HepG2 (cell line): ENCODE results near the gene ST6GALNAC6.

ENCODE experiments used
- CTCF ChIP-seq: sonication (generic); formaldehyde crosslinking; IDR thresholded peaks from 2 replicates; pipeline ENCODE4 v1.5.0; 2020; ENCODE audit warnings: mild to moderate bottlenecking, missing genetic modification reagents, moderate library complexity
- FOSL1 ChIP-seq: sonication (generic); formaldehyde crosslinking; IDR thresholded peaks from 2 replicates; pipeline ENCODE4 v1.9.0; 2021; ENCODE audit warnings: missing genetic modification reagents, borderline replicate concordance
- FOXM1 ChIP-seq: sonication (generic); formaldehyde crosslinking; IDR thresholded peaks from 2 replicates; pipeline ENCODE4 v1.5.0; 2020; ENCODE audit warnings: missing genetic modification reagents
- MYC ChIP-seq: sonication (generic); formaldehyde crosslinking; IDR thresholded peaks from 2 replicates; pipeline ENCODE4 v1.9.0; 2021; ENCODE audit warnings: missing genetic modification reagents, borderline replicate concordance
- NFE2 ChIP-seq: sonication (generic); formaldehyde crosslinking; IDR thresholded peaks from 2 replicates; pipeline ENCODE4 v1.4.0; 2020; ENCODE audit warnings: missing genetic modification reagents
- NR3C1 ChIP-seq: sonication (generic); formaldehyde crosslinking; IDR thresholded peaks from 2 replicates; pipeline ENCODE4 v1.4.0; 2020; ENCODE audit warnings: missing genetic modification reagents
- SNRNP70 ChIP-seq: fragments of 200-400 bp; formaldehyde crosslinking; IDR thresholded peaks from 2 replicates; pipeline ENCODE4 v1.6.1; 2017; ENCODE audit warnings: mild to moderate bottlenecking, low read depth, low read length, moderate library complexity
- TAF1 ChIP-seq: sonication (generic); formaldehyde crosslinking; IDR thresholded peaks from 2 replicates; pipeline ENCODE4 v1.4.0; 2020; ENCODE audit warnings: missing genetic modification reagents
- TBP ChIP-seq: sonication (generic); formaldehyde crosslinking; IDR thresholded peaks from 2 replicates; pipeline ENCODE4 v1.5.0; 2020; ENCODE audit warnings: missing genetic modification reagents
- ZHX1 ChIP-seq: sonication (generic); formaldehyde crosslinking; IDR thresholded peaks from 2 replicates; pipeline ENCODE4 v1.8.1; 2022; ENCODE audit warnings: low read depth, mild to moderate bottlenecking, missing genetic modification reagents
- ZNF280D ChIP-seq: sonication (generic); formaldehyde crosslinking; IDR thresholded peaks from 2 replicates; pipeline ENCODE4 v1.5.1; 2020; ENCODE audit warnings: mild to moderate bottlenecking, missing genetic modification reagents
- ZNF598 ChIP-seq: sonication (generic); formaldehyde crosslinking; IDR thresholded peaks from 2 replicates; pipeline ENCODE4 v1.5.1; 2020; ENCODE audit warnings: mild to moderate bottlenecking, missing genetic modification reagents, borderline replicate concordance

- TF ChIP-seq FOXM1 (CRISPR knock-in tag) (no peak), NR3C1 (CRISPR knock-in tag) (no peak), CTCF (CRISPR knock-in tag) (no peak), ZNF598 (CRISPR knock-in tag) (no peak), ZNF280D (CRISPR knock-in tag) (no peak), ZHX1 (CRISPR knock-in tag) (no peak), NFE2 (CRISPR knock-in tag) (no peak), SNRNP70 (no peak), TAF1 (CRISPR knock-in tag) (no peak), MYC (CRISPR knock-in tag) (no peak), FOSL1 (CRISPR knock-in tag) (no peak), TBP (CRISPR knock-in tag) (no peak)
These were observed 49.0 kb downstream of the ST6GALNAC6 start for GRCh38 chr9:127850286-127850830.
